GM12878 (cell line): ENCODE measurements around the gene RGS16. TPM values are rescaled to one million over a fixed set of nuclear protein-coding genes. Genes with fewer than 3 reads are reported as not detected.

Experiments used
- ATAC-seq: fragments of 200-7000 bp; cut with Tn5 transposase; 3 replicates; pipeline ENCODE4 v1.9.1; 2020; ENCODE audit warnings: mild to moderate bottlenecking, moderate library complexity
- BruUV-seq: library from RNA; stranded (reverse); fragments of 400-500 nt; replicated peaks from 2 replicates; lab custom pipeline; 2021; lab: Mats Ljungman, UMichigan
- CTCF ChIA-PET: fragments of 300-600 bp; sonication (Branson Sonifier 250); formaldehyde crosslinking; extraction: SDS; loops from one replicate; lab custom pipeline; 2021; ENCODE audit warnings: inconsistent platforms; lab: Yijun Ruan, JAX
- POLR2A ChIA-PET: fragments of 350-600 bp; formaldehyde crosslinking; extraction: SDS; loops from one replicate; lab custom pipeline; 2021; ENCODE audit warnings: inconsistent platforms; lab: Charles Lee
- RAD21 ChIA-PET: fragments of 300-600 bp; sonication (Branson Sonifier 250); formaldehyde crosslinking; loops from one replicate; lab custom pipeline; 2023; ENCODE audit warnings: antibody characterized with exemption; ENCODE audit not compliant: unreplicated experiment; lab: Charles Lee
- SMC1A ChIA-PET: fragments of 300-600 bp; sonication (Branson Sonifier 250); formaldehyde crosslinking; loops from one replicate; lab custom pipeline; 2023; ENCODE audit not compliant: unreplicated experiment, uncharacterized antibody; lab: Charles Lee
- DNase-seq: peaks from one replicate; pipeline ENCODE4 v3.0.0-alpha.2; 2011; ENCODE audit warnings: low read depth, low spot score
- FAIRE-seq: peaks from 3 replicates; lab custom pipeline; 2011; peaks lifted over from hg19 to GRCh38; lab: Jason Lieb, UNC
- H2AFZ ChIP-seq: 2 replicates; pipeline ENCODE4 v1.6.0; 2011; ENCODE audit warnings: low read depth, low read length, control low read depth; ENCODE audit not compliant: control insufficient read depth
- H3K27ac ChIP-seq: 2 replicates; pipeline ENCODE4 v1.5.1; 2011; ENCODE audit warnings: control low read depth; ENCODE audit not compliant: control insufficient read depth, insufficient read depth
- H3K27me3 ChIP-seq, 2 experiments: replicated peaks in 1 of 2; 2 replicates each; pipeline versions ENCODE4 v1.6.0 to v1.6.1; 2011; ENCODE audit warnings: low read length in 1 of 2; ENCODE audit not compliant: control insufficient read depth in 2 of 2, insufficient read depth in 2 of 2
- H3K36me3 ChIP-seq, 2 experiments: 2 replicates each; pipeline ENCODE4 v1.5.1; 2011; ENCODE audit warnings: low read length in 1 of 2; ENCODE audit not compliant: control insufficient read depth in 2 of 2, insufficient read depth in 2 of 2
- H3K4me1 ChIP-seq: 2 replicates; pipeline ENCODE4 v1.6.1; 2011; ENCODE audit warnings: mild to moderate bottlenecking, low read length, moderate library complexity, mixed read lengths; ENCODE audit not compliant: control insufficient read depth, insufficient read depth
- H3K4me2 ChIP-seq: 2 replicates; pipeline ENCODE4 v1.6.0; 2011; ENCODE audit warnings: control low read depth; ENCODE audit not compliant: control insufficient read depth, insufficient read depth
- H3K4me3 ChIP-seq: fragments of 200-600 bp; sonication (generic); 2 replicates; pipeline ENCODE4 v1.5.1; 2016
- H3K79me2 ChIP-seq: 2 replicates; pipeline ENCODE4 v1.6.0; 2011; ENCODE audit warnings: low read length; ENCODE audit not compliant: control insufficient read depth, insufficient read depth
- H3K9ac ChIP-seq: 2 replicates; pipeline ENCODE4 v1.8.0; 2011; ENCODE audit warnings: low read length, control low read depth, mixed read lengths; ENCODE audit not compliant: control insufficient read depth, insufficient read depth
- H3K9me3 ChIP-seq: replicated peaks from 3 replicates; pipeline ENCODE4 v1.5.1; 2011; ENCODE audit warnings: mild to moderate bottlenecking, low read length; ENCODE audit not compliant: control insufficient read depth, insufficient read depth
- H4K20me1 ChIP-seq: 2 replicates; pipeline ENCODE4 v1.6.0; 2011; ENCODE audit not compliant: control insufficient read depth, insufficient read depth
- CBX3 ChIP-seq: fragments of 200-600 bp; sonication (generic); IDR thresholded peaks from 2 replicates; pipeline ENCODE4 v1.6.1; 2016; ENCODE audit warnings: low read depth, borderline replicate concordance
- CREB1 ChIP-seq: IDR thresholded peaks from 2 replicates; pipeline ENCODE4 v1.6.1; 2012; ENCODE audit warnings: low read depth, mild to moderate bottlenecking, inconsistent platforms
- IKZF1 ChIP-seq: fragments of 450-650 bp; conservative IDR thresholded peaks from 2 replicates; pipeline ENCODE4 v1.6.1; 2017; ENCODE audit warnings: antibody characterized with exemption, mild to moderate bottlenecking
- IKZF2 ChIP-seq, 2 experiments: fragments of 450-650 bp; IDR thresholded peaks; 2 replicates each; pipeline ENCODE4 v1.6.1; 2017; ENCODE audit warnings: mild to moderate bottlenecking in 2 of 2, moderate library complexity in 2 of 2
- SPI1 ChIP-seq: IDR thresholded peaks from 2 replicates; pipeline ENCODE4 v1.6.1; 2011; ENCODE audit warnings: low read depth, mild to moderate bottlenecking, low read length, moderate library complexity, borderline replicate concordance; ENCODE audit not compliant: insufficient read depth
- STAT1 ChIP-seq: fragments of 450-650 bp; conservative IDR thresholded peaks from 2 replicates; pipeline ENCODE4 v1.6.1; 2014; ENCODE audit warnings: antibody characterized with exemption, mild to moderate bottlenecking
- WGBS: methylation state at CpG from one replicate; pipeline ENCODE4 v1.1.6; 2016; ENCODE audit warnings: low lambda C conversion rate; ENCODE audit not compliant: insufficient replicate concordance, insufficient coverage; ENCODE audit errors: missing lambda C conversion rate; 5-methylcytosine and 5-hydroxymethylcytosine counted together
- in situ Hi-C: fragments of 300-500 bp; cut with MboI; formaldehyde crosslinking; loops from 9 replicates; pipeline ENCODE4 v1.14.3; 2018; ENCODE audit warnings: mixed read lengths
- intact Hi-C: fragments of 100-400 bp; cut with micrococcal nuclease; formaldehyde crosslinking; loops from one replicate; pipeline ENCODE4 v1.14.2; 2022; ENCODE audit not compliant: unreplicated experiment
- polyA plus RNA-seq, 11 experiments: library from polyadenylated mRNA; depleted of rRNA in 4 of 11; unstranded in 6 of 11; stranded (reverse) in 5 of 11; fragments of >200 nt; fragmentation: Nextera tagmentation in 4 of 11; fragmentation: Illumina TruSeq in 1 of 11; extraction: Ambion mirVana in 4 of 11; extraction: Trizol in 1 of 11; gene quantifications; 1 replicate in 1 of 11; 2 replicates in 10 of 11; pipeline versions ENCODE4 v1.2.1 to v1.2.3, GENCODE V29; 2011 to 2016; ENCODE audit warnings: inconsistent platforms in 2 of 11, missing spikeins in 2 of 11, low read depth in 1 of 11
- total RNA-seq, 4 experiments: library from RNA; depleted of rRNA in 3 of 4; stranded (reverse); fragments of >200 nt in 3 of 4; fragmentation: Illumina TruSeq in 1 of 4; extraction: Trizol in 1 of 4; gene quantifications; 2 replicates each; pipeline versions ENCODE4 v1.2.1 to v1.2.3, GENCODE V29; 2013 to 2021
- TF ChIP-seq, protein P1 (sequence below): fragments of 450-650 bp; IDR thresholded peaks from 2 replicates; pipeline ENCODE4 v1.6.1; 2017; ENCODE audit warnings: mild to moderate bottlenecking, moderate library complexity

RGS16 gene
- total and polyA plus RNA-seq, 10 of the 15 experiments (the other 5 are each of a cell fraction or from before 2014, with no cell fraction given) = 16.4 to 58.2 (median 44.6) TPM

DNA sequence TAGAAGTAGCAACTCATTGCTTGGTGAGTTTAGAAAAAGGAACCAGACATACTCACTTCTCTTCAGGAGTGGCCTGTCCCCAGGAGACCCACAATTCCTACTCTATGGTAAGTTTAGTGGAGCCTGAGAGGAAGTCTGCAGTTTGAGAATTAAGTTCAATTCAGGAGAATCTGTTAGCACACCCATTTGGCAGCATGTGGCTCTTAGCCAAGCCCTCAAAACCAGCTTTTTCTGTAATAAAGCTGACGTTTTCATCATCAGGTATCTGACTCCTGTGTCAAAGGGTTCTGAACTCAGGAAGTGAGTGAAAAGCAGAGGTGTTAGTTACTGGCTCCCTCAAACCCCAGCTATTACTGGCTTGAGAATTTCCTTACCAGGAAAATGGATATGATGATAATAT, 20.4 kb upstream of the RGS16 start:
- TF ChIP-seq CREB1 (0 out of 2 replicates have a peak, but pooled peaks have one; percentile 25), CBX3 (no peak), IKZF2 (IDR thresholded peaks at IDR 0.05) (0 out of 4 replicates have a peak, but pooled peaks of 1 of the 2 experiments have one; percentile 10), STAT1 (no peak), IKZF1 (0 out of 2 replicates have a peak, but pooled peaks have one; percentile 16), SPI1 (0 out of 2 replicates have a peak, but pooled peaks have one; percentile 17)
- TF ChIP-seq, protein P1, sequence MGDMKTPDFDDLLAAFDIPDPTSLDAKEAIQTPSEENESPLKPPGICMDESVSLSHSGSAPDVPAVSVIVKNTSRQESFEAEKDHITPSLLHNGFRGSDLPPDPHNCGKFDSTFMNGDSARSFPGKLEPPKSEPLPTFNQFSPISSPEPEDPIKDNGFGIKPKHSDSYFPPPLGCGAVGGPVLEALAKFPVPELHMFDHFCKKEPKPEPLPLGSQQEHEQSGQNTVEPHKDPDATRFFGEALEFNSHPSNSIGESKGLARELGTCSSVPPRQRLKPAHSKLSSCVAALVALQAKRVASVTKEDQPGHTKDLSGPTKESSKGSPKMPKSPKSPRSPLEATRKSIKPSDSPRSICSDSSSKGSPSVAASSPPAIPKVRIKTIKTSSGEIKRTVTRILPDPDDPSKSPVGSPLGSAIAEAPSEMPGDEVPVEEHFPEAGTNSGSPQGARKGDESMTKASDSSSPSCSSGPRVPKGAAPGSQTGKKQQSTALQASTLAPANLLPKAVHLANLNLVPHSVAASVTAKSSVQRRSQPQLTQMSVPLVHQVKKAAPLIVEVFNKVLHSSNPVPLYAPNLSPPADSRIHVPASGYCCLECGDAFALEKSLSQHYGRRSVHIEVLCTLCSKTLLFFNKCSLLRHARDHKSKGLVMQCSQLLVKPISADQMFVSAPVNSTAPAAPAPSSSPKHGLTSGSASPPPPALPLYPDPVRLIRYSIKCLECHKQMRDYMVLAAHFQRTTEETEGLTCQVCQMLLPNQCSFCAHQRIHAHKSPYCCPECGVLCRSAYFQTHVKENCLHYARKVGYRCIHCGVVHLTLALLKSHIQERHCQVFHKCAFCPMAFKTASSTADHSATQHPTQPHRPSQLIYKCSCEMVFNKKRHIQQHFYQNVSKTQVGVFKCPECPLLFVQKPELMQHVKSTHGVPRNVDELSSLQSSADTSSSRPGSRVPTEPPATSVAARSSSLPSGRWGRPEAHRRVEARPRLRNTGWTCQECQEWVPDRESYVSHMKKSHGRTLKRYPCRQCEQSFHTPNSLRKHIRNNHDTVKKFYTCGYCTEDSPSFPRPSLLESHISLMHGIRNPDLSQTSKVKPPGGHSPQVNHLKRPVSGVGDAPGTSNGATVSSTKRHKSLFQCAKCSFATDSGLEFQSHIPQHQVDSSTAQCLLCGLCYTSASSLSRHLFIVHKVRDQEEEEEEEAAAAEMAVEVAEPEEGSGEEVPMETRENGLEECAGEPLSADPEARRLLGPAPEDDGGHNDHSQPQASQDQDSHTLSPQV = no peak
- POLR2A ChIA-PET = interaction anchor here (1.0 to 3.0 kb wide), 7 partner anchors 10 to 92 kb away, joined by 3 to 11 read pairs (median 4); no protein-coding TSS in a partner anchor
- Histone ChIP-seq H3K79me2 (no peaks in the 10 kb centered on the region), H2AFZ (no peak overlapping the region; the same call in 1 of the 2 replicates), H3K4me3 (no peak overlapping the region), H3K27me3 (no peaks in the 10 kb centered on the region), H3K9me3 (peaks cover 2% of the 10 kb centered on the region; the same call in 1 of the 3 replicates), H3K4me1 (peaks cover 54% of the 10 kb centered on the region), H3K27ac (peak overlapping the region; percentile 29), H3K4me2 (0 out of 2 replicates have a peak overlapping the region, but pooled peaks have one; percentile 12), H3K9ac (no peak overlapping the region), H3K36me3 (no peaks in the 10 kb centered on the region), H4K20me1 (no peaks in the 10 kb centered on the region)
- FAIRE-seq = no peak
- ATAC-seq = peak; percentile 8; the same call in 1 of the 3 replicates
- CTCF ChIA-PET = interaction anchor here (1.0 to 2.5 kb wide), 9 partner anchors 13 to 160 kb away, joined by 3 to 12 read pairs (median 5); no protein-coding TSS in a partner anchor
- in situ Hi-C loops = no loop called here
- BruUV-seq = no TSS peak
- intact Hi-C loops = no loop called here
- SMC1A ChIA-PET = interaction anchor here (0.7 to 14.8 kb wide), 13 partner anchors 7 to 159 kb away, joined by 3 to 238 read pairs (median 4); partner anchors contain the start of gene RGS16
- DNase-seq = no peak
- 0% methylated on average over 1 of the region's 1 CpG for WGBS
- RAD21 ChIA-PET = interaction anchor here (0.9 to 3.1 kb wide), 11 partner anchors 8 to 158 kb away, joined by 3 to 23 read pairs (median 4); partner anchors contain the start of gene RGS16
